Nephron (organoid): Measurements from ENCODE around the gene CCDC93.

Experiments used
- H3K27ac Mint-ChIP-seq, 3 experiments: 2 replicates each; pipeline ENCODE4 v1.8.0; 2020; ENCODE audit warnings: mixed read lengths in 3 of 3, mild to moderate bottlenecking in 2 of 3, moderate library complexity in 1 of 3
- H3K27me3 Mint-ChIP-seq: 2 replicates; pipeline ENCODE4 v1.8.0; 2021; ENCODE audit warnings: low read depth, mild to moderate bottlenecking, moderate library complexity, mixed read lengths
- H3K36me3 Mint-ChIP-seq: 2 replicates; pipeline ENCODE4 v1.8.0; 2020; ENCODE audit warnings: low read depth, mixed read lengths
- H3K4me1 Mint-ChIP-seq: 2 replicates; pipeline ENCODE4 v1.8.0; 2020; ENCODE audit warnings: mixed read lengths
- H3K4me3 Mint-ChIP-seq, 3 experiments: 2 replicates each; pipeline ENCODE4 v1.8.0; 2020; ENCODE audit warnings: mild to moderate bottlenecking in 3 of 3, mixed read lengths in 3 of 3, moderate library complexity in 2 of 3
- H3K9me3 Mint-ChIP-seq: 2 replicates; pipeline ENCODE4 v1.8.0; 2020; ENCODE audit warnings: mixed read lengths
- CTCF ChIP-seq, 3 experiments: fragments of 200-600 bp; sonication (generic); IDR thresholded peaks; one replicate each; pipeline ENCODE4 v1.5.0; 2021; ENCODE audit warnings: antibody characterized with exemption in 3 of 3; ENCODE audit not compliant: unreplicated experiment in 3 of 3

Gene CCDC93

GRCh38 chr2:117879003-117879402 lies 134.9 kb downstream of the CCDC93 start:
- Mint-ChIP-seq H3K4me1 (no peaks in the 10 kb centered on the region), H3K27me3 (peaks cover 3% of the 10 kb centered on the region), H3K4me3 (no peak overlapping the region), H3K36me3 (no peaks in the 10 kb centered on the region), H3K9me3 (no peaks in the 10 kb centered on the region), H3K27ac (no peak overlapping the region)
- no peak for TF ChIP-seq CTCF (IDR thresholded peaks at IDR 0.05; ENCODE audit: unreplicated experiment in 3 of 3)

- no peaks in the 10 kb centered on the region for H3K36me3 Mint-ChIP-seq
- no peaks in the 10 kb centered on the region for H3K9me3 Mint-ChIP-seq
- no peak overlapping the region for H3K27ac Mint-ChIP-seq
- TF ChIP-seq CTCF (IDR thresholded peaks at IDR 0.05; ENCODE audit: unreplicated experiment in 3 of 3): no peak
- H3K4me3 Mint-ChIP-seq: no peak overlapping the region
- no peaks in the 10 kb centered on the region for H3K4me1 Mint-ChIP-seq
- H3K27me3 Mint-ChIP-seq: no peaks in the 10 kb centered on the region
Observed at GRCh38 chr2:117875786-117876185, 138.1 kb downstream of the CCDC93 start.
